ENCODE measurements around the gene ZNF714. TPM values are rescaled to one million over a fixed set of nuclear protein-coding genes. Genes with fewer than 3 reads are reported as not detected.

Gene ZNF714
- total RNA-seq, 1 donor from 2014 or later: 102 TPM

- peaks cover 12% of the 10 kb centered on the region for H3K36me3 ChIP-seq
- no peak for TF ChIP-seq EZH2phosphoT487 (IDR thresholded peaks at IDR 0.05)
- no peak for TF ChIP-seq CTCF (IDR thresholded peaks at IDR 0.05)
- no peak for TF ChIP-seq EZH2 (IDR thresholded peaks at IDR 0.05)
- H3K27ac Mint-ChIP-seq: no peak overlapping the region
- H3K27ac ChIP-seq: no peak overlapping the region
- H3K27me3 ChIP-seq: no peaks in the 10 kb centered on the region
- no peak overlapping the region for H3K4me3 ChIP-seq
- H3K27me3 Mint-ChIP-seq (ENCODE audit: insufficient read depth, low read depth): peaks cover 4% of the 10 kb centered on the region
- H3K4me3 Mint-ChIP-seq: no peak overlapping the region
- H2AFZ ChIP-seq (replicated peaks): no peak overlapping the region
- H3K4me2 ChIP-seq: no peak overlapping the region
- no peaks in the 10 kb centered on the region for H3K9me3 ChIP-seq (ENCODE audit: low read depth)
- H3K79me2 ChIP-seq (ENCODE audit: low read depth): peaks cover 83% of the 10 kb centered on the region
- peaks cover 39% of the 10 kb centered on the region for H3K9me3 Mint-ChIP-seq
- peaks cover 10% of the 10 kb centered on the region for H3K4me1 ChIP-seq
- peaks cover 4% of the 10 kb centered on the region for H3F3A ChIP-seq (ENCODE audit: low read depth)
- no peak overlapping the region for H3K9ac ChIP-seq
- H3K36me3 Mint-ChIP-seq: peaks cover 74% of the 10 kb centered on the region
- no peaks in the 10 kb centered on the region for H4K20me1 ChIP-seq (ENCODE audit: low read depth)
- no peak for DNase-seq (ENCODE audit: low spot score)
- peaks cover 5% of the 10 kb centered on the region for H3K4me1 Mint-ChIP-seq
Observed at GRCh38 chr19:21094347-21095025, 12.5 kb downstream of the ZNF714 start.

GRCh38 chr19:21098291-21098690 is 16.3 kb downstream of the ZNF714 start:
- Histone ChIP-seq H3F3A (ENCODE audit: low read depth) (no peaks in the 10 kb centered on the region), H3K4me1 (no peaks in the 10 kb centered on the region), H4K20me1 (ENCODE audit: low read depth) (no peaks in the 10 kb centered on the region), H2AFZ (replicated peaks) (no peak overlapping the region), H3K9me3 (ENCODE audit: low read depth) (no peaks in the 10 kb centered on the region), H3K36me3 (peaks cover 10% of the 10 kb centered on the region), H3K79me2 (ENCODE audit: low read depth) (peaks cover 62% of the 10 kb centered on the region), H3K4me3 (no peak overlapping the region), H3K27ac (no peak overlapping the region), H3K27me3 (no peaks in the 10 kb centered on the region), H3K9ac (no peak overlapping the region), H3K4me2 (no peak overlapping the region)
- TF ChIP-seq EZH2phosphoT487 (IDR thresholded peaks at IDR 0.05): no peak
- TF ChIP-seq CTCF (IDR thresholded peaks at IDR 0.05): no peak
- TF ChIP-seq EZH2 (IDR thresholded peaks at IDR 0.05): no peak
- H3K27me3 Mint-ChIP-seq (ENCODE audit: insufficient read depth, low read depth): peaks cover 5% of the 10 kb centered on the region
- H3K4me1 Mint-ChIP-seq: no peaks in the 10 kb centered on the region
- no peak overlapping the region for H3K27ac Mint-ChIP-seq
- H3K4me3 Mint-ChIP-seq: no peak overlapping the region
- no peak for DNase-seq (ENCODE audit: low spot score)
- H3K36me3 Mint-ChIP-seq: peaks cover 69% of the 10 kb centered on the region
- H3K9me3 Mint-ChIP-seq: peaks cover 37% of the 10 kb centered on the region

GRCh38 chr19:21101521-21102242 is 19.7 kb downstream of the ZNF714 start:
- no peak for TF ChIP-seq EZH2phosphoT487 (IDR thresholded peaks at IDR 0.05)
- no peak for TF ChIP-seq CTCF (IDR thresholded peaks at IDR 0.05)
- no peak for TF ChIP-seq EZH2 (IDR thresholded peaks at IDR 0.05)
- Histone ChIP-seq H2AFZ (replicated peaks) (no peak overlapping the region), H3K9me3 (ENCODE audit: low read depth) (no peaks in the 10 kb centered on the region), H3K79me2 (ENCODE audit: low read depth) (peaks cover 34% of the 10 kb centered on the region), H3K9ac (no peak overlapping the region), H3K4me3 (no peak overlapping the region), H3F3A (ENCODE audit: low read depth) (no peaks in the 10 kb centered on the region), H3K36me3 (peaks cover 15% of the 10 kb centered on the region), H3K4me1 (no peaks in the 10 kb centered on the region), H3K4me2 (no peak overlapping the region), H4K20me1 (ENCODE audit: low read depth) (no peaks in the 10 kb centered on the region), H3K27ac (no peak overlapping the region), H3K27me3 (no peaks in the 10 kb centered on the region)
- Mint-ChIP-seq H3K27me3 (ENCODE audit: insufficient read depth, low read depth) (peaks cover 3% of the 10 kb centered on the region), H3K4me1 (no peaks in the 10 kb centered on the region), H3K9me3 (peaks cover 26% of the 10 kb centered on the region), H3K27ac (no peak overlapping the region), H3K4me3 (no peak overlapping the region), H3K36me3 (peaks cover 67% of the 10 kb centered on the region)
- DNase-seq (ENCODE audit: low spot score): no peak

Measured in neural progenitor cell (in vitro differentiated cells).